Testis (tissue), 2 donors: ENCODE results near the gene TP53I11.

Source experiments
- POLR2A ChIP-seq: fragments of 450-650 bp; IDR thresholded peaks from one replicate; pipeline ENCODE4 v1.6.1; 2017; ENCODE audit warnings: antibody characterized with exemption, mild to moderate bottlenecking, moderate library complexity
- TF ChIP-seq, protein P1 (sequence below), 3 experiments: fragments of 450-650 bp in 2 of 3; fragments of 200-600 bp in 1 of 3; sonication (generic) in 1 of 3; IDR thresholded peaks; one replicate each; pipeline ENCODE4 v1.5.1; 2016 to 2019; ENCODE audit warnings: antibody characterized with exemption in 3 of 3, mild to moderate bottlenecking in 2 of 3, moderate library complexity in 1 of 3

DNA sequence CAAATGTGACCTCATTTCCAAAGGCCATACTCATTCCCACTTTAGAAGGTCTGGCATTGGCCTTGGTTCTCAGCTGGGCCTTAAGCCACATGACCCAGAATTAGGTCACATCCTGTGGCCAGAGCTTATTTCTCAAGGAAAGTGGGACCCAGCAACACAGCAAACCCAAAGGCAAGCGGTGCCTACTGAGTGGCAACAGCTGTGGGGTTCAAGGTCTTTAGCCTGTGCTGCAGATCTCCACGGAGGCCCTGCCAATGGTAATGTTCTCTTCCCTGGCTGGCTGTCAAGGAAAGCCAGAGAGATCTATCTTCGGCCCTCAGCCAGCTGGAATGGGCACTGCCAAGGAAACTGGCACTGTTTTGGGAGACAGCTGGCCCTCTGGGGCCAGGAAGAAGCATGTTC lies 41.5 kb upstream of the TP53I11 start:
- TF ChIP-seq POLR2A: no peak
- TF ChIP-seq, protein P1, sequence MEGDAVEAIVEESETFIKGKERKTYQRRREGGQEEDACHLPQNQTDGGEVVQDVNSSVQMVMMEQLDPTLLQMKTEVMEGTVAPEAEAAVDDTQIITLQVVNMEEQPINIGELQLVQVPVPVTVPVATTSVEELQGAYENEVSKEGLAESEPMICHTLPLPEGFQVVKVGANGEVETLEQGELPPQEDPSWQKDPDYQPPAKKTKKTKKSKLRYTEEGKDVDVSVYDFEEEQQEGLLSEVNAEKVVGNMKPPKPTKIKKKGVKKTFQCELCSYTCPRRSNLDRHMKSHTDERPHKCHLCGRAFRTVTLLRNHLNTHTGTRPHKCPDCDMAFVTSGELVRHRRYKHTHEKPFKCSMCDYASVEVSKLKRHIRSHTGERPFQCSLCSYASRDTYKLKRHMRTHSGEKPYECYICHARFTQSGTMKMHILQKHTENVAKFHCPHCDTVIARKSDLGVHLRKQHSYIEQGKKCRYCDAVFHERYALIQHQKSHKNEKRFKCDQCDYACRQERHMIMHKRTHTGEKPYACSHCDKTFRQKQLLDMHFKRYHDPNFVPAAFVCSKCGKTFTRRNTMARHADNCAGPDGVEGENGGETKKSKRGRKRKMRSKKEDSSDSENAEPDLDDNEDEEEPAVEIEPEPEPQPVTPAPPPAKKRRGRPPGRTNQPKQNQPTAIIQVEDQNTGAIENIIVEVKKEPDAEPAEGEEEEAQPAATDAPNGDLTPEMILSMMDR (IDR thresholded peaks at IDR 0.05): no peak
